ENCODE data around the gene OSMR.

The OSMR gene

GRCh38 chr5:38845526-38846378 is at the start of gene OSMR:
Gene OSMR, plus strand, starts transcription at chr5:38846012. Its CDS starts 23,033 bp downstream, at chr5:38869045.
- DNase-seq (ENCODE audit: low read depth in 3 of 3) = no peak

GRCh38 chr5:38796742-38797108 is 49.1 kb upstream of the OSMR start:
- DNase-seq (ENCODE audit: low read depth in 3 of 3) = no peak

- no peak for DNase-seq (ENCODE audit: low read depth in 3 of 3)
These were observed 48.0 kb upstream of the OSMR start for GRCh38 chr5:38797838-38798237.

- no peak for DNase-seq (ENCODE audit: low read depth in 3 of 3)
These were observed 46.0 kb upstream of the OSMR start for GRCh38 chr5:38799556-38800377.

- DNase-seq (ENCODE audit: low read depth in 3 of 3) = no peak
These were observed 45.3 kb upstream of the OSMR start for GRCh38 chr5:38800515-38800914.

GRCh38 chr5:38802125-38802524 is 43.7 kb upstream of the OSMR start:
- DNase-seq (ENCODE audit: low read depth in 3 of 3) = no peak

- no peak for DNase-seq (ENCODE audit: low read depth in 3 of 3)
These were observed 42.6 kb upstream of the OSMR start for GRCh38 chr5:38803246-38803645.

GRCh38 chr5:38806775-38807258 is 39.0 kb upstream of the OSMR start:
- DNase-seq (ENCODE audit: low read depth in 3 of 3) = no peak

GRCh38 chr5:38807570-38808483 is 38.0 kb upstream of the OSMR start:
- no peak for DNase-seq (ENCODE audit: low read depth in 3 of 3)

GRCh38 chr5:38808666-38809343 is 37.0 kb upstream of the OSMR start:
- no peak for DNase-seq (ENCODE audit: low read depth in 3 of 3)

- DNase-seq (ENCODE audit: low read depth in 3 of 3) = peak in 1 of 3 experiments; percentile 7
These were observed 36.1 kb upstream of the OSMR start for GRCh38 chr5:38809388-38810359.

GRCh38 chr5:38814879-38815278 is 30.9 kb upstream of the OSMR start:
- no peak for DNase-seq (ENCODE audit: low read depth in 3 of 3)

- no peak for DNase-seq (ENCODE audit: low read depth in 3 of 3)
These were observed 29.5 kb upstream of the OSMR start for GRCh38 chr5:38816083-38817030.

GRCh38 chr5:38821679-38822078 is 24.1 kb upstream of the OSMR start:
- DNase-seq (ENCODE audit: low read depth in 3 of 3) = no peak

GRCh38 chr5:38823503-38823902 is 22.3 kb upstream of the OSMR start:
- DNase-seq (ENCODE audit: low read depth in 3 of 3) = no peak

GRCh38 chr5:38824821-38825220 is 21.0 kb upstream of the OSMR start:
- no peak for DNase-seq (ENCODE audit: low read depth in 3 of 3)

GRCh38 chr5:38825494-38825893 is 20.3 kb upstream of the OSMR start:
- no peak for DNase-seq (ENCODE audit: low read depth in 3 of 3)

GRCh38 chr5:38827525-38827924 is 18.3 kb upstream of the OSMR start:
- DNase-seq (ENCODE audit: low read depth in 3 of 3) = no peak

Data from stimulated activated CD4-positive, alpha-beta T cell treated with anti-CD3 and anti-CD28 coated beads, TNF-alpha, amount 100 ng/mL, for 4 hours (primary cell).